OCI-LY7 (cell line): ENCODE data around the gene SLCO1C1. TPM values are rescaled to one million over a fixed set of nuclear protein-coding genes. Genes with fewer than 3 reads are reported as not detected.

Experiments
- Bru-seq: library from RNA; stranded (reverse); fragments of 400-500 nt; gene quantifications from one replicate; lab custom pipeline; 2021; lab: Mats Ljungman, UMichigan
- BruChase-seq, 2 experiments: library from RNA; stranded (reverse); fragments of 400-500 nt; gene quantifications; one replicate each; lab custom pipeline; 2021; lab: Mats Ljungman, UMichigan
- BruUV-seq: library from RNA; stranded (reverse); fragments of 400-500 nt; replicated peaks from 2 replicates; lab custom pipeline; 2021; lab: Mats Ljungman, UMichigan
- CTCF ChIA-PET: fragments of 300-600 bp; sonication (Branson Sonifier 250); formaldehyde crosslinking; loops from one replicate; lab custom pipeline; 2022; ENCODE audit warnings: antibody characterized with exemption; ENCODE audit not compliant: unreplicated experiment; lab: Charles Lee
- POLR2A ChIA-PET: fragments of 300-600 bp; sonication (Branson Sonifier 250); formaldehyde crosslinking; loops from one replicate; lab custom pipeline; 2022; ENCODE audit warnings: antibody characterized with exemption; lab: Charles Lee
- DNase-seq: peaks from one replicate; pipeline ENCODE4 v3.0.0-alpha.2; 2015; ENCODE audit warnings: low spot score
- H2AFZ ChIP-seq: fragments of 200-600 bp; sonication (generic), shearing (Covaris generic); 2 replicates; pipeline ENCODE4 v1.6.1; 2014; ENCODE audit warnings: mild to moderate bottlenecking, antibody characterized with exemption, low read length, moderate library complexity
- H3K27ac ChIP-seq: fragments of 200-600 bp; sonication (generic); 2 replicates; pipeline ENCODE4 v1.5.1; 2014; ENCODE audit warnings: mixed run types, low read depth, mild to moderate bottlenecking, moderate library complexity, low read length, inconsistent platforms; ENCODE audit not compliant: poor library complexity, severe bottlenecking
- H3K36me3 ChIP-seq: fragments of 200-600 bp; sonication (generic); 2 replicates; pipeline ENCODE4 v1.6.1; 2014; ENCODE audit warnings: mild to moderate bottlenecking, antibody characterized with exemption, low read length, moderate library complexity, mixed read lengths; ENCODE audit not compliant: insufficient read depth
- H3K4me1 ChIP-seq: fragments of 200-600 bp; sonication (generic); 2 replicates; pipeline ENCODE4 v1.5.1; 2014; ENCODE audit warnings: mild to moderate bottlenecking, low read length; ENCODE audit not compliant: insufficient read depth, poor library complexity, severe bottlenecking
- H3K4me2 ChIP-seq: fragments of 200-600 bp; sonication (generic); 2 replicates; pipeline ENCODE4 v1.6.1; 2014; ENCODE audit warnings: mild to moderate bottlenecking, low read length
- H3K4me3 ChIP-seq: fragments of 200-600 bp; sonication (generic); 2 replicates; pipeline ENCODE4 v1.5.1; 2014; ENCODE audit warnings: mild to moderate bottlenecking, low read depth, low read length; ENCODE audit not compliant: poor library complexity, severe bottlenecking
- H3K79me2 ChIP-seq: fragments of 200-600 bp; sonication (generic); 2 replicates; pipeline ENCODE4 v1.6.1; 2016; ENCODE audit warnings: low read depth, mild to moderate bottlenecking, low read length, moderate library complexity, mixed read lengths; ENCODE audit not compliant: insufficient read depth
- H3K9me2 ChIP-seq: fragments of 200-600 bp; sonication (generic); 2 replicates; pipeline ENCODE4 v1.6.1; 2016; ENCODE audit warnings: mild to moderate bottlenecking, low read length, mixed read lengths; ENCODE audit not compliant: insufficient read depth
- H3K9me3 ChIP-seq: fragments of 200-600 bp; sonication (generic); 2 replicates; pipeline ENCODE4 v1.6.1; 2014; ENCODE audit warnings: mild to moderate bottlenecking, mixed run types, low read length, mixed read lengths
- H4K20me1 ChIP-seq: fragments of 200-600 bp; sonication (generic); 2 replicates; pipeline ENCODE4 v1.6.1; 2014; ENCODE audit warnings: mild to moderate bottlenecking, antibody characterized with exemption, low read length, moderate library complexity, mixed read lengths; ENCODE audit not compliant: insufficient read depth
- EZH2phosphoT487 ChIP-seq: fragments of 200-600 bp; sonication (generic); IDR thresholded peaks from 2 replicates; pipeline ENCODE4 v1.6.1; 2018; ENCODE audit warnings: low read depth, borderline replicate concordance, mild to moderate bottlenecking, mixed run types, antibody characterized with exemption, low read length, moderate library complexity, mixed read lengths
- intact Hi-C: fragments of 100-400 bp; cut with micrococcal nuclease; formaldehyde crosslinking; loops from one replicate; pipeline ENCODE4 v1.10.0; 2022; ENCODE audit not compliant: unreplicated experiment
- long read RNA-seq: library from polyadenylated mRNA; stranded (forward); transcript quantifications from one replicate; pipeline ENCODE4 v2.0.0, GENCODE V29; 2022
- total RNA-seq, 2 experiments: library from RNA; depleted of rRNA in 1 of 2; stranded (reverse); fragments of >200 nt in 1 of 2; shearing (Covaris generic) in 1 of 2; gene quantifications; 2 replicates each; pipeline ENCODE4 v1.2.3, GENCODE V29; 2014 to 2022
- TF ChIP-seq, protein P1 (sequence below): fragments of 200-600 bp; sonication (generic); conservative IDR thresholded peaks from 2 replicates; pipeline ENCODE4 v1.5.1; 2014; ENCODE audit warnings: mild to moderate bottlenecking, antibody characterized with exemption, low read length, moderate library complexity, mixed read lengths

SLCO1C1 gene, protein sequence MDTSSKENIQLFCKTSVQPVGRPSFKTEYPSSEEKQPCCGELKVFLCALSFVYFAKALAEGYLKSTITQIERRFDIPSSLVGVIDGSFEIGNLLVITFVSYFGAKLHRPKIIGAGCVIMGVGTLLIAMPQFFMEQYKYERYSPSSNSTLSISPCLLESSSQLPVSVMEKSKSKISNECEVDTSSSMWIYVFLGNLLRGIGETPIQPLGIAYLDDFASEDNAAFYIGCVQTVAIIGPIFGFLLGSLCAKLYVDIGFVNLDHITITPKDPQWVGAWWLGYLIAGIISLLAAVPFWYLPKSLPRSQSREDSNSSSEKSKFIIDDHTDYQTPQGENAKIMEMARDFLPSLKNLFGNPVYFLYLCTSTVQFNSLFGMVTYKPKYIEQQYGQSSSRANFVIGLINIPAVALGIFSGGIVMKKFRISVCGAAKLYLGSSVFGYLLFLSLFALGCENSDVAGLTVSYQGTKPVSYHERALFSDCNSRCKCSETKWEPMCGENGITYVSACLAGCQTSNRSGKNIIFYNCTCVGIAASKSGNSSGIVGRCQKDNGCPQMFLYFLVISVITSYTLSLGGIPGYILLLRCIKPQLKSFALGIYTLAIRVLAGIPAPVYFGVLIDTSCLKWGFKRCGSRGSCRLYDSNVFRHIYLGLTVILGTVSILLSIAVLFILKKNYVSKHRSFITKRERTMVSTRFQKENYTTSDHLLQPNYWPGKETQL
- not detected in 2 replicates for total RNA-seq (2014; rRNA removed; shearing (Covaris generic))
- not detected in 2 replicates for total RNA-seq (2022)
- not detected for Bru-seq, nascent RNA
- percentile 3 among the genes with signal in this experiment for BruChase-seq, experiment 1, labeled RNA remaining after a 6-hour chase
- BruChase-seq, experiment 2, labeled RNA remaining after a 2-hour chase, result not detected
- long read RNA-seq, result 0 reads

DNA sequence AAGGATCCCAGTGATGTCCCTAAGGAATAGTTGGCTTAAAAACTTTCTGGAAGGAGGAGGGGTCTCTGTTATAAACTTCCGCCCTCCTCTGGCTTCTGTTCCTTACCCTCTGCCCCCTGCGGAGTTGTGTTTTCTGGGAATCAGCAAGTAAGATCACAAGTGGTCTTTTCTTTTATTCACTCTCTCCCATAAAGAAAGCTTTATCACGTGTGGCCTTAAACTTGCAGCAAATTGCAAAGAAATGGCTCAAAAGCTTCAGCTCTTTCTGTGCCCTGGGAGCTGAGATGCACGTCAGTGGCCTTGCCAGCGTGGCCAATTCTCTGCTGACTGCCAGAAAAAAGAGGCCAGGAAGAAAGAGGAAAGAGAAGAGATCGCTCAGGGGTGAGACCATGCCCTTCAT lies at the start of gene SLCO1C1:
Gene SLCO1C1, plus strand, starts transcription at position 101 of the 400 bp plus-strand sequence. CDS start 4,245 bp downstream, outside the sequence.
- CTCF ChIA-PET, result no interaction called here

DNA sequence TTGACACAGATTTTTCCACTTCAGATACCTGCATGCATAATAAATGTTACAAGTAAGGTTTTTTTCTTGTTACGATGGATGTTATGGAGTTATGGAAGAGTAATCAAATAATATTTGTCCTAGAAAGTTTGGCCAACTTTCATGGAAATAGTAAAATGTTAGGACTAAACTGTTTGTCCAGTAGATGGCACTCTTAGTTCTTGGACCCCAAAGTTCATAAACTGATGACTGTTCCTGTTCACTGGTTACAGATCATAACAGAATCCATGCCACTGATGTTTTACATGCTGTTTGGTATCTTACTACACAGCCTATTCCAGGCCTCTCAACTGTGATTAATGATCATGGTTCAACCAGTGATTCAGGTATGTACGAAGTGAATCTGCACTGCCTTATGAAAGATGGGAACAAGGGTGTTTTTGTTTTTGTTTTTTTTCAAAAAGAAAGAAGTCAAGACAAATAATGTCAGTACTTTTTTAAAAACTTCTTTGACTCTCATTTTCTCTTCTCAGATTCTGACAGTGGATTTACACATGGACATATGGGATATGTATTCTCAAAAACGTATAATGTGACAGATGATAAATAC lies 48.8 kb upstream of the SLCO1C1 start:
- ChIA-PET POLR2A (no interaction called here), CTCF (no interaction called here)
- intact Hi-C loops, result loop anchor here (1.0 kb wide), 1 partner anchor 524 kb away; no protein-coding TSS in a partner anchor
- Histone ChIP-seq H3K79me2 (no peaks in the 10 kb centered on the region), H4K20me1 (no peaks in the 10 kb centered on the region), H3K4me3 (no peak overlapping the region), H3K36me3 (no peaks in the 10 kb centered on the region), H3K27ac (no peak overlapping the region), H3K9me2 (no peaks in the 10 kb centered on the region), H3K4me1 (no peaks in the 10 kb centered on the region), H2AFZ (no peak overlapping the region), H3K4me2 (no peak overlapping the region), H3K9me3 (no peaks in the 10 kb centered on the region)
- no peak for TF ChIP-seq EZH2phosphoT487
- TF ChIP-seq, protein P1, sequence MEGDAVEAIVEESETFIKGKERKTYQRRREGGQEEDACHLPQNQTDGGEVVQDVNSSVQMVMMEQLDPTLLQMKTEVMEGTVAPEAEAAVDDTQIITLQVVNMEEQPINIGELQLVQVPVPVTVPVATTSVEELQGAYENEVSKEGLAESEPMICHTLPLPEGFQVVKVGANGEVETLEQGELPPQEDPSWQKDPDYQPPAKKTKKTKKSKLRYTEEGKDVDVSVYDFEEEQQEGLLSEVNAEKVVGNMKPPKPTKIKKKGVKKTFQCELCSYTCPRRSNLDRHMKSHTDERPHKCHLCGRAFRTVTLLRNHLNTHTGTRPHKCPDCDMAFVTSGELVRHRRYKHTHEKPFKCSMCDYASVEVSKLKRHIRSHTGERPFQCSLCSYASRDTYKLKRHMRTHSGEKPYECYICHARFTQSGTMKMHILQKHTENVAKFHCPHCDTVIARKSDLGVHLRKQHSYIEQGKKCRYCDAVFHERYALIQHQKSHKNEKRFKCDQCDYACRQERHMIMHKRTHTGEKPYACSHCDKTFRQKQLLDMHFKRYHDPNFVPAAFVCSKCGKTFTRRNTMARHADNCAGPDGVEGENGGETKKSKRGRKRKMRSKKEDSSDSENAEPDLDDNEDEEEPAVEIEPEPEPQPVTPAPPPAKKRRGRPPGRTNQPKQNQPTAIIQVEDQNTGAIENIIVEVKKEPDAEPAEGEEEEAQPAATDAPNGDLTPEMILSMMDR, result peak; percentile 83
- DNase-seq, result peak; percentile 34
- BruUV-seq, result no TSS peak

More for the DNA sequence above, at the start of gene SLCO1C1:
- DNase-seq, result no peak
- Histone ChIP-seq H3K27ac (no peak within 1 kb of the TSS), H3K4me2 (no peak within 1 kb of the TSS), H3K9me2 (no peaks in the 10 kb centered on the region), H3K4me1 (no peaks in the 10 kb centered on the region), H4K20me1 (no peaks in the 10 kb centered on the region), H3K9me3 (no peaks in the 10 kb centered on the region), H3K79me2 (no peaks in the 10 kb centered on the region), H2AFZ (no peak within 1 kb of the TSS), H3K4me3 (no peak within 1 kb of the TSS), H3K36me3 (no peaks in the 10 kb centered on the region)
- POLR2A ChIA-PET, result no interaction called here
- intact Hi-C loops, result no loop called here
- no TSS peak for BruUV-seq
- TF ChIP-seq, protein P1, result no peak
- TF ChIP-seq EZH2phosphoT487, result no peak
